Measurements from ENCODE around the gene CREB3L4.

The CREB3L4 gene

GRCh38 chr1:153967107-153967999 lies at the start of gene CREB3L4:
Gene CREB3L4, plus strand, starts transcription at chr1:153967902. Its CDS starts 624 bp downstream, at chr1:153968526.
- peak; percentile 90 for DNase-seq (ENCODE audit: low read depth, low spot score)
- POLR2A ChIA-PET: interaction anchor here (0.9 to 3.7 kb wide), 9 partner anchors 9 to 340 kb away, joined by 3 to 44 read pairs (median 4); partner anchors contain the start of genes CRTC2, DENND4B, JTB and RAB13
- H3K4me3 ChIP-seq (ENCODE audit: low read depth, low read length): peak within 1 kb of the TSS; percentile 73
- TF ChIP-seq CTCF (IDR thresholded peaks at IDR 0.05; ENCODE audit: insufficient read depth, low read length, missing control alignments): peak; percentile 59
- CTCF ChIA-PET: interaction anchor here (0.9 to 4.8 kb wide), 14 partner anchors 10 to 290 kb away, joined by 3 to 45 read pairs (median 6); partner anchors contain the start of genes DENND4B, JTB, NPR1 and RAB13

- TF ChIP-seq CTCF (IDR thresholded peaks at IDR 0.05; ENCODE audit: insufficient read depth, low read length, missing control alignments): no peak
- peak overlapping the region; percentile 96 for H3K4me3 ChIP-seq (ENCODE audit: low read depth, low read length)
- no peak for DNase-seq (ENCODE audit: low read depth, low spot score)
- ChIA-PET POLR2A (interaction anchor here (0.7 to 1.1 kb wide), 2 partner anchors 25 to 44 kb away, joined by 3 to 4 read pairs; no protein-coding TSS in a partner anchor), CTCF (interaction anchor here (0.7 to 6.4 kb wide), 10 partner anchors 8 to 242 kb away, joined by 3 to 34 read pairs (median 4); partner anchors contain the start of genes DENND4B and NPR1)
Observed at GRCh38 chr1:153919876-153920852, 47.5 kb upstream of the CREB3L4 start.

- TF ChIP-seq CTCF (IDR thresholded peaks at IDR 0.05; ENCODE audit: insufficient read depth, low read length, missing control alignments): no peak
- CTCF ChIA-PET: interaction anchor here (1.5 to 6.4 kb wide), 4 partner anchors 24 to 84 kb away, joined by 3 to 34 read pairs (median 6); partner anchors contain the start of gene DENND4B
- DNase-seq (ENCODE audit: low read depth, low spot score): no peak
- peak overlapping the region; percentile 96 for H3K4me3 ChIP-seq (ENCODE audit: low read depth, low read length)
- POLR2A ChIA-PET: interaction anchor here (0.7 to 1.1 kb wide), 2 partner anchors 24 to 45 kb away, joined by 3 to 4 read pairs; no protein-coding TSS in a partner anchor
Observed at GRCh38 chr1:153921080-153921802, 46.5 kb upstream of the CREB3L4 start.

- CTCF ChIA-PET: interaction anchor here (0.9 to 6.4 kb wide), 7 partner anchors 11 to 125 kb away, joined by 3 to 34 read pairs (median 4); partner anchors contain the start of gene DENND4B
- no peak for DNase-seq (ENCODE audit: low read depth, low spot score)
- no peak for TF ChIP-seq CTCF (IDR thresholded peaks at IDR 0.05; ENCODE audit: insufficient read depth, low read length, missing control alignments)
- peak overlapping the region; percentile 96 for H3K4me3 ChIP-seq (ENCODE audit: low read depth, low read length)
- POLR2A ChIA-PET: interaction anchor here (1.1 to 2.3 kb wide), 2 partner anchors 24 to 46 kb away, joined by 4 to 13 read pairs; partner anchors contain the start of gene DENND4B
Observed at GRCh38 chr1:153921803-153922075, 46.0 kb upstream of the CREB3L4 start.

GRCh38 chr1:153922076-153922971 lies 45.4 kb upstream of the CREB3L4 start:
- peak; percentile 10 for TF ChIP-seq CTCF (IDR thresholded peaks at IDR 0.05; ENCODE audit: insufficient read depth, low read length, missing control alignments)
- H3K4me3 ChIP-seq (ENCODE audit: low read depth, low read length): peak overlapping the region; percentile 96
- DNase-seq (ENCODE audit: low read depth, low spot score): no peak
- CTCF ChIA-PET: interaction anchor here (0.9 to 6.4 kb wide), 5 partner anchors 11 to 126 kb away, joined by 3 to 34 read pairs (median 4); partner anchors contain the start of gene DENND4B
- POLR2A ChIA-PET: interaction anchor here (1.0 to 2.3 kb wide), 5 partner anchors 18 to 63 kb away, joined by 3 to 13 read pairs (median 5); partner anchors contain the start of genes CRTC2, DENND4B, JTB and RAB13
